ENCODE results near the gene ZNF579. TPM values are rescaled to one million over a fixed set of nuclear protein-coding genes. Genes with fewer than 3 reads are reported as not detected.
"Not testable (repeated sequence)": the region's sequence is repeated elsewhere in the genome, so short reads cannot be mapped to it uniquely, and the experiment has no call there.

The ZNF579 gene
- total RNA-seq, 1 donor from 2014 or later: 15.7 TPM

DNA sequence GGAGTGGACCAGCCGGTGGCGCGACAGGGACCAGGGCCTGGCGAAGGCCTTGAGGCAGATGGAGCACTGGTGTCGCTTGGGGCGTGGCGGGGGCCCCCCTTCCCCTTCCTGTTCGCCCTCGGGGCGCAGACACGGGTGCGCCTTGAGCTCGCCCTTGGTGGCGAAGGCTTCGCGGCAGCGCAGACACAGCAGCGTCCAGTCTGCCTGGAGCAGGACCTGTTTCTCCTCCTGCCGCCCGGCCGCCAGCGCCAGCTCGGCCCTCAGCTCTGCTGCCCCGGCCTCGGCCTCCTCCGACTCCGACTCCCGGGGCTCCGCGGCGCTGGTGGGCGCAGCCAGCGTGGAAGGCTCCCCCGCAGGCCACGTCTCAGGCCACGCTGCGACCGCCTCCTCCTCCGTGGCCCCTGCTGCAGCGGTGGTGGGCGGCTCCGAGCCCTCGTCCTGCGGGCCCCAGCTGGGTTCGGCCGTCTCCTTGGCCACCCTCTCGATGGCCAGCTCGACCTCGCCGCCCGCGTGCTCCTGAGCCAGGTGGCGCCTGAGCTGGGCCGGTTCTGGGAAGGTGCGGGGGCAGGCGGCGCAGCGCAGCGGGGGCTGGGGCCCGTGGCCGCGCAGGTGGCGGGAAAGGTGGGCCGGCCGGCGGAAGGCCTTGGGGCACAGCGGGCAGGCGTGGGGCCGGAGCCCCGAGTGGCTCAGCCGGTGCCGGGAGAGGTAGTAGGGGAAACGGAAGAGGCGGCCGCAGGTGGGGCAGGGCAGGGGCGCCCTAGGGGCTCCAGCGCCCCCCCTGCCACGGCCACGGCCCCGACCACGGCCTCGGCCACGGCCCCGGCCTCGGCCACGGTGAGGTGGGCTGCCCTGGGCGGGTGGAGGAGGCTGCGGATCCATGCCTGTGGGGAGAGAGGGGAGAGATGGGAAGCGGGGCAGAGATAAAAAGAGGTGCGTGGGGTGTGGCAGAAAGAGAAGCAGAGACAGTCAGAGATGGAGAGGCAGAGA lies 1.6 kb downstream of the ZNF579 start:
- Histone ChIP-seq H3K27ac (no peak overlapping the region), H3K27me3 (no peaks in the 10 kb centered on the region), H3K9me3 (no peaks in the 10 kb centered on the region), H3K4me1 (peaks cover 15% of the 10 kb centered on the region), H3K4me3 (peak overlapping the region; percentile 89), H3K36me3 (no peaks in the 10 kb centered on the region)
- TF ChIP-seq, protein P1, sequence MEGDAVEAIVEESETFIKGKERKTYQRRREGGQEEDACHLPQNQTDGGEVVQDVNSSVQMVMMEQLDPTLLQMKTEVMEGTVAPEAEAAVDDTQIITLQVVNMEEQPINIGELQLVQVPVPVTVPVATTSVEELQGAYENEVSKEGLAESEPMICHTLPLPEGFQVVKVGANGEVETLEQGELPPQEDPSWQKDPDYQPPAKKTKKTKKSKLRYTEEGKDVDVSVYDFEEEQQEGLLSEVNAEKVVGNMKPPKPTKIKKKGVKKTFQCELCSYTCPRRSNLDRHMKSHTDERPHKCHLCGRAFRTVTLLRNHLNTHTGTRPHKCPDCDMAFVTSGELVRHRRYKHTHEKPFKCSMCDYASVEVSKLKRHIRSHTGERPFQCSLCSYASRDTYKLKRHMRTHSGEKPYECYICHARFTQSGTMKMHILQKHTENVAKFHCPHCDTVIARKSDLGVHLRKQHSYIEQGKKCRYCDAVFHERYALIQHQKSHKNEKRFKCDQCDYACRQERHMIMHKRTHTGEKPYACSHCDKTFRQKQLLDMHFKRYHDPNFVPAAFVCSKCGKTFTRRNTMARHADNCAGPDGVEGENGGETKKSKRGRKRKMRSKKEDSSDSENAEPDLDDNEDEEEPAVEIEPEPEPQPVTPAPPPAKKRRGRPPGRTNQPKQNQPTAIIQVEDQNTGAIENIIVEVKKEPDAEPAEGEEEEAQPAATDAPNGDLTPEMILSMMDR (IDR thresholded peaks at IDR 0.05): no peak
- intact Hi-C loops (cut with DNase I): no loop called here
- DNase-seq (no peak), ATAC-seq (no peak)

DNA sequence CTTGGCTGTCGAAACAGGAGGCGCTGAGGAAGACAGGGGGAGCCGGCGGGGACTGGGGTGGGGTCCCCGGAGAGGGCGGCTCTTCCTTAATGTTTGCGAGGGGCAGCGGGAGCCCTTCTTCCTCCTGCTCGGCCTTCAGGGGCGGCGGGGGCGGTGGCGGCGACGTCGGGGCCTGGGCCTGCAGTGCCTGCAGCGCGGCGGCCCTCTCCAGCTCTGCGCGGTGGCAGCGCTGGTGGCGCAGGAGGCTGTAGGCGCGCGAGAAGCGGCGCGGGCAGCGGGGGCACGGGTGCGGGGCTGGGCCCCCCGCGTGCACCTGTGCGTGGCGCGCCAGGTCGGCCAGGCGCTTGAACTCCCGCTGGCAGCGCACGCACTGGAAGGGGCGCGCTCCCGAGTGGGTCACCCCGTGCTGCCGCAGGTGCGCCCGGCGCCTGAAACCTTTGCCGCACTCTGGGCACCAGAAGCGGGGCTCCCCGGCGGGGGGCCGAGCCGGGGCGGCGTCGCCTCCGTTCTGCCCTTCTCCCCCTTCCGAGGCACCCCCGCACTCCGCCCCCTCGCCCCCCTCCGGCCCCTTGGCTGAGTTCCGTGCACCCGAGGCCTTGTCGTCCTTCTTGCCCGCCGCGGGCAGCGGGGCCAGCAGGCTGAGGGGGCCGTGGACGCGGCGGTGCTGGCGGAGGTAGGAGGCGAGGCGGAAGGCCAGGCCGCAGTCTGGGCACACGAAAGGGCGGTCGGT lies 2.5 kb downstream of the ZNF579 start:
- TF ChIP-seq, protein P1 (IDR thresholded peaks at IDR 0.05): no peak
- no peak for DNase-seq
- intact Hi-C loops (cut with DNase I): no loop called here

DNA sequence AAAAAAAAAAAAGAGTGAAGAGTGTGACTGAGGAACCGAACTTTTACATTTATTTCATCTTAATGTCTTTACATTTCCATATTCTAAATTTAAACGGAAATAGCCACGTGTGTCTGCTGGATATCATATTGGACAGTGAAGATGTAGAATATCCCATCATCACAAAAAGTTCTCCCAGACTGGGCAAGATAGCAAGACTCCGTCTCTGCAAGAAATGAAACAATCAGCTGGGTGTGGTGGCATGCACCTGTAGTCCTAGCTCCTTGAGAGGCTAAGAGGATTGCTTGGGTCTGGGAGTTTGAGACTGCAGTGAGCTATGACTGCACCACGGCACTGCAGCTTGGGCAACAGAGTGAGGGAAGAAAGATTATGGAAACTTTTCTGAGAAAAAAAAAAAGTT lies 3.9 kb downstream of the ZNF579 start:
- H3K27ac ChIP-seq: no peak overlapping the region
- peaks cover 7% of the 10 kb centered on the region for H3K4me1 ChIP-seq
- TF ChIP-seq, protein P1 (IDR thresholded peaks at IDR 0.05): no peak
- no peak for DNase-seq
- H3K36me3 ChIP-seq: no peaks in the 10 kb centered on the region
- H3K4me3 ChIP-seq: no peak overlapping the region
- H3K27me3 ChIP-seq: no peaks in the 10 kb centered on the region
- H3K9me3 ChIP-seq: no peaks in the 10 kb centered on the region
- intact Hi-C loops (cut with DNase I): no loop called here
- no peak for ATAC-seq

More for the DNA sequence above, 2.5 kb downstream of the ZNF579 start:
- no peak for ATAC-seq
- H3K9me3 ChIP-seq: no peaks in the 10 kb centered on the region
- no peak overlapping the region for H3K4me3 ChIP-seq
- no peaks in the 10 kb centered on the region for H3K36me3 ChIP-seq
- H3K27me3 ChIP-seq: no peaks in the 10 kb centered on the region
- H3K4me1 ChIP-seq: peaks cover 15% of the 10 kb centered on the region
- no peak overlapping the region for H3K27ac ChIP-seq

DNA sequence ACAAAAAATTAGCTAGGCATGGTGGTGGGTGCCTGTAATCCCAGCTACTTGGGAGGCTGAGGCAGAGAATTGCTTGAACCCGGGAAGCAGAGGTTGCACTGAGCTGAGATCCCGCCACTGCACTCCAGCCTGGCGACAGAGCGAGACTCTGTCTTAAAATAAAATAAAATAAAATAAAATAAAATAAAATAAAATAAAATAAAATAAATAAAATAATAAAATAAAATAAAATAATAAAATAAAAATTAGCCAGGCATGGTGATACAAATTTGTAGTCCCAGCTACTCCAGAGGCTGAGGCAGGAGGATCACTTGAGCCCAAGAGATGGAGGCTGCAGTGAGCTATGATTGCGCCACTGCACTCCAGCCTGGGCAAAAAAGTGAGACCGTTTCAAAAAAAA lies 6.7 kb downstream of the ZNF579 start:
- H3K4me1 ChIP-seq; H3K27ac ChIP-seq; ATAC-seq; H3K36me3 ChIP-seq; H3K4me3 ChIP-seq; H3K9me3 ChIP-seq; H3K27me3 ChIP-seq; intact Hi-C loops (cut with DNase I); DNase-seq: not testable (repeated sequence)

DNA sequence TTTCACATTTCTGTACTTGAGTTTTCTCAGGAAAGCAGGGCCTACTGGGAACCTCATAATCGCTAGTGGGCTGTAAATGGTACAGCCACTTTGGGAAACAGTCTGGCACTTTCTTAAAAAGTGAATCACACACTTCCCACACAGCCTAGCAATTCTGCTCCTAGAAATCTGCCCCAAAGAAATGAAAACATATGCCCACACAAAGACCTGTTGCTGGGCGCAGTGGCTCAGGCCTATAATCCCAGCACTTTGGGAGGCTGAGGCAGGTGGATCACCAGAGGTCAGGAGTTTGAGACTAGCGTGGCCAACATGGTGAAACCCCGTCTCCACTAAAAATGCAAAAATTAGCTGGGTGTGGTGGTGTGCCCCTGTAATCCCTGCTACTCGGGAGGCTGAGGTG lies 11.2 kb downstream of the ZNF579 start:
- intact Hi-C loops (cut with DNase I); H3K36me3 ChIP-seq; ATAC-seq; H3K4me1 ChIP-seq; H3K4me3 ChIP-seq; DNase-seq; H3K27me3 ChIP-seq; H3K27ac ChIP-seq; H3K9me3 ChIP-seq: not testable (repeated sequence)

DNA sequence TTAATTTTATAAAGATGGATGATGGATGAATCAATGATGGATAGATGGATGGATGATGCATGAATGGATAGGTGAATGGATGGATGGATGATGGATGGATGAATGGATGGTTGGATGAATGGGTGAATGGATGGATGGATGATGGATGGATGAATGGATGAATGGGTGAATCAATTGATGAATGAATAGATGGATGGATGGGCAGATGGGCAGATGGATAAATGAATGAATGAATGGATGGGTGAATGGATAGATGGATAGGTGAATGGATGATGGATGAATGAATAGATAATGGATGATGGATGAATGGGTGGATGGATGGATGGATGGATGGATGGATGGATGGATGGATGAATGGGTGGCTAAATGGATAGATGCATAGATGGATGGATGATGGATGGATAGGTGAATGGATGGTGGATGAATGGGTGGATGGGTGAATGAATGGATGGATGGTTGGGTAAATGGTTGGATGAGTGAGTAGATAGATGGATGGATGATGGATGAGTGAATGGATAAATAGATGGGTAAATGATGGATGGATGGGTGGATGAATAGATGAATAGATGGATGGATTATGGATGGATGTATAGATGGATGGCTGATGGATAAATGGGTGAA lies 12.8 kb downstream of the ZNF579 start:
- intact Hi-C loops (cut with DNase I): no loop called here
- H3K36me3 ChIP-seq: no peaks in the 10 kb centered on the region

More for the DNA sequence above, 12.8 kb downstream of the ZNF579 start:
- Histone ChIP-seq H3K27me3 (no peaks in the 10 kb centered on the region), H3K27ac (no peak overlapping the region), H3K4me1 (no peaks in the 10 kb centered on the region), H3K4me3 (no peak overlapping the region), H3K9me3 (no peaks in the 10 kb centered on the region)
- DNase-seq (no peak), ATAC-seq (no peak)
- TF ChIP-seq, protein P1 (IDR thresholded peaks at IDR 0.05): no peak

Measured in upper lobe of right lung (tissue), 1 donor.